Stimulated activated CD4-positive, alpha-beta T cell treated with anti-CD3 and anti-CD28 coated beads, TNF-alpha, amount 100 ng/mL, for 24 hours (primary cell): Measurements from ENCODE around the gene SERPINA9.
"Not testable (repeated sequence)": the region's sequence is repeated elsewhere in the genome, so short reads cannot be mapped to it uniquely, and the experiment has no call there.

Experiments used
- DNase-seq, 3 experiments: peaks; one replicate each; pipeline ENCODE4 v3.0.0-alpha.2; 2020; ENCODE audit warnings: low read depth in 3 of 3

SERPINA9 gene

DNA sequence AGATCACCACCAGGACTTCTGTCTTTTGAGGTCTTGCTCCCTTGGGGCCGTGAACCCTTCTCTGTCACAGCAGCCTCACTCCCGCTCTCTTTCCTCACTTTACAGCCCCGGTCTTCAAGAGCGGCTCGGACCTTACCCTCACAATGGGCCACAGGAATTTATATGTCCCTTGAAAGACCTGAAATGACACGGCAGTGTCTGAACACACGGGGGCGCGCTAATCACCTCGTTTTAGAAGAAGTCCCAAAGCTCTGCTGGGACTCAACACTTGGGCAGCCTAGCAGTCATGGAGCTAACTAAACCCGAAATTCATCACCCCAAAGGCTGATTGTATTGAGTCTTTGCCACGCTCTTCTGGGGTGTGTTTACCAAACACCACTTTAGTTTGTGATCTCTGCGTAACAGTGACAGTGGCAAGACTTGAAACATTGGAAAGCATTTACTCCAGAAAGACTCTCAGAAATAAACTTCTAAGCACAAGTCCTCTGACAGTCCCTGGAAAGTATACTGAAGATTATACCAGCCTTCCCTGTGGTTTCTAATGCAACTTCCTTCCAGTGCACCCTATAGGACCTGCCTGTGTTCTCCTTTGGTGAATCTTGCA is 52.4 kb downstream of the SERPINA9 start:
- DNase-seq = peak in 2 of 3 experiments; percentile 16 to 63

DNA sequence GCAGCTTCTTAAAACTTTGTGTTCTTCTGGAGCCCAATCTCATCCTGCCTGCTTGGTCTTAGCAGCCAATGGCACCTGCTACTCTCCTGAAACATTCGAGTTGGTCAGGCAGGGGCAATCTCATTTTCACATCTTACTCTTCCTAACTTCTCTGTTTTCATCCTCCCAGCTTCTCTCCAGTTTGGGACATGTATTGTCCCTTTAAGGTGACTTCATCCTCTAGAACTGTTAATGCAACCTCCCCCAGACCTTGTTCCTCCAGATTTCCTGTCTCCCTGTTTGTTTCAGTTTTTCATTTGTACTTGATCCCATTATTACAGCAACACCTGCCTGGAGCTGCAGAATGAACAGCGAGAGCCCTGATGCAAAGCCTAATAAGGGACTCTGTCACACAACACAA is 54.7 kb downstream of the SERPINA9 start:
- DNase-seq = no peak

- DNase-seq = not testable (repeated sequence)
Measured at GRCh38 chr14:94417497-94418205, 58.3 kb downstream of the SERPINA9 start.
